PC-3 (cell line): ENCODE data around the gene ULK4. TPM values are rescaled to one million over a fixed set of nuclear protein-coding genes. Genes with fewer than 3 reads are reported as not detected.

Experiments
- ATAC-seq: fragments of 200-7000 bp; cut with Tn5 transposase; 2 replicates; pipeline ENCODE4 v1.9.1; 2020; ENCODE audit warnings: mild to moderate bottlenecking, moderate library complexity
- BruUV-seq: library from RNA; stranded (reverse); fragments of 400-500 nt; replicated peaks from 2 replicates; lab custom pipeline; 2021; lab: Mats Ljungman, UMichigan
- CTCF ChIA-PET: fragments of 300-600 bp; sonication (Branson Sonifier 250); formaldehyde crosslinking; loops from one replicate; lab custom pipeline; 2022; ENCODE audit warnings: antibody characterized with exemption; lab: Charles Lee
- POLR2A ChIA-PET: fragments of 300-600 bp; sonication (Branson Sonifier 250); formaldehyde crosslinking; loops from one replicate; lab custom pipeline; 2022; ENCODE audit warnings: antibody characterized with exemption; ENCODE audit not compliant: unreplicated experiment; lab: Charles Lee
- DNase-seq: peaks from one replicate; pipeline ENCODE4 v3.0.0-alpha.2; 2015
- H2AFZ ChIP-seq: fragments of 300-600 bp; sonication (generic); 2 replicates; pipeline ENCODE4 v1.6.0; 2016; ENCODE audit warnings: antibody characterized with exemption, low read length
- H3F3A ChIP-seq: fragments of 300-600 bp; sonication (generic); one replicate; pipeline ENCODE4 v1.6.0; 2017; ENCODE audit warnings: antibody characterized with exemption, low read length, control low read depth, mild to moderate bottlenecking; ENCODE audit not compliant: unreplicated experiment
- H3K27ac ChIP-seq: fragments of 300-600 bp; sonication (generic); 2 replicates; pipeline ENCODE4 v1.5.1; 2016; ENCODE audit warnings: mild to moderate bottlenecking, low read length
- H3K27me3 ChIP-seq: fragments of 300-600 bp; sonication (generic); 2 replicates; pipeline ENCODE4 v1.6.1; 2016; ENCODE audit warnings: low read length, mixed read lengths
- H3K36me3 ChIP-seq: fragments of 300-600 bp; sonication (generic); 2 replicates; pipeline ENCODE4 v1.6.1; 2016; ENCODE audit warnings: low read depth, mixed run types, low read length, mixed read lengths
- H3K4me1 ChIP-seq: fragments of 300-600 bp; sonication (generic); 2 replicates; pipeline ENCODE4 v1.5.1; 2016; ENCODE audit warnings: low read length; ENCODE audit not compliant: insufficient read depth
- H3K4me2 ChIP-seq: fragments of 300-600 bp; sonication (generic); 2 replicates; pipeline ENCODE4 v1.6.0; 2016; ENCODE audit warnings: low read length
- H3K4me3 ChIP-seq: fragments of 300-600 bp; sonication (generic); 2 replicates; pipeline ENCODE4 v1.5.1; 2016; ENCODE audit warnings: mild to moderate bottlenecking, low read length, mixed read lengths
- H3K79me2 ChIP-seq: fragments of 300-600 bp; sonication (generic); 2 replicates; pipeline ENCODE4 v1.6.1; 2017; ENCODE audit warnings: low read length, mixed read lengths
- H3K9ac ChIP-seq: fragments of 300-600 bp; sonication (generic); 2 replicates; pipeline ENCODE4 v1.6.0; 2016; ENCODE audit warnings: mild to moderate bottlenecking, low read length
- H3K9me2 ChIP-seq: fragments of 300-600 bp; sonication (generic); replicated peaks from 2 replicates; pipeline ENCODE4 v1.6.1; 2016; ENCODE audit warnings: mixed run types, low read length, mixed read lengths
- H3K9me3 ChIP-seq: fragments of 300-600 bp; sonication (generic); 2 replicates; pipeline ENCODE4 v1.6.1; 2016; ENCODE audit warnings: low read length, mixed read lengths
- H4K20me1 ChIP-seq: fragments of 300-600 bp; sonication (generic); 2 replicates; pipeline ENCODE4 v1.6.1; 2016; ENCODE audit warnings: low read length, mixed read lengths
- CTCF ChIP-seq: fragments of 300-600 bp; sonication (generic); conservative IDR thresholded peaks from 2 replicates; pipeline ENCODE4 v1.5.1; 2017; ENCODE audit warnings: antibody characterized with exemption, low read depth, mild to moderate bottlenecking, low read length
- EZH2 ChIP-seq: fragments of 300-600 bp; sonication (generic); IDR thresholded peaks from one replicate; pipeline ENCODE4 v1.6.1; 2017; ENCODE audit warnings: antibody characterized with exemption, mild to moderate bottlenecking, low read length; ENCODE audit not compliant: unreplicated experiment
- EZH2phosphoT487 ChIP-seq: fragments of 300-600 bp; sonication (generic); IDR thresholded peaks from 2 replicates; pipeline ENCODE4 v1.6.1; 2018; ENCODE audit warnings: mild to moderate bottlenecking, antibody characterized with exemption, low read length, borderline replicate concordance
- intact Hi-C: fragments of 100-400 bp; cut with micrococcal nuclease; formaldehyde crosslinking; loops from 2 replicates; pipeline ENCODE4 v1.9.0; 2023
- total RNA-seq: library from RNA; depleted of rRNA; stranded (reverse); fragments of >200 nt; gene quantifications from 2 replicates; pipeline ENCODE4 v1.2.3, GENCODE V29; 2014

ULK4 gene
- total RNA-seq, 1 experiment from 2014 or later, result 4.8 TPM

- H2AFZ ChIP-seq, result no peak overlapping the region
- no peaks in the 10 kb centered on the region for H3K4me1 ChIP-seq
- no peak overlapping the region for H3K9ac ChIP-seq
- ATAC-seq (no peak), DNase-seq (no peak)
- H4K20me1 ChIP-seq, result no peaks in the 10 kb centered on the region
- H3K4me2 ChIP-seq, result no peak overlapping the region
- H3K4me3 ChIP-seq, result no peak overlapping the region
- H3K79me2 ChIP-seq, result no peaks in the 10 kb centered on the region
- POLR2A ChIA-PET, result no interaction called here
- peaks cover 2% of the 10 kb centered on the region for H3K27me3 ChIP-seq
- no peak overlapping the region for H3K27ac ChIP-seq
- CTCF ChIA-PET, result no interaction called here
- intact Hi-C loops, result no loop called here
- no peaks in the 10 kb centered on the region for H3K36me3 ChIP-seq
- TF ChIP-seq CTCF (no peak), EZH2phosphoT487 (no peak), EZH2 (no peak)
- no peaks in the 10 kb centered on the region for H3K9me2 ChIP-seq
- H3F3A ChIP-seq, result no peaks in the 10 kb centered on the region
- H3K9me3 ChIP-seq, result no peaks in the 10 kb centered on the region
- no TSS peak for BruUV-seq
Observed at GRCh38 chr3:41523897-41524296, 438.0 kb downstream of the ULK4 start.

GRCh38 chr3:41522612-41523011, 439.3 kb downstream of the ULK4 start:
- TF ChIP-seq CTCF (no peak), EZH2 (no peak), EZH2phosphoT487 (no peak)
- H3K9me3 ChIP-seq, result no peaks in the 10 kb centered on the region
- H4K20me1 ChIP-seq, result no peaks in the 10 kb centered on the region
- H3K27me3 ChIP-seq, result peaks cover 15% of the 10 kb centered on the region
- H3K4me1 ChIP-seq, result no peaks in the 10 kb centered on the region
- intact Hi-C loops, result no loop called here
- CTCF ChIA-PET, result no interaction called here
- no peaks in the 10 kb centered on the region for H3F3A ChIP-seq
- H2AFZ ChIP-seq, result no peak overlapping the region
- H3K4me3 ChIP-seq, result no peak overlapping the region
- ATAC-seq (no peak), DNase-seq (no peak)
- POLR2A ChIA-PET, result no interaction called here
- H3K4me2 ChIP-seq, result no peak overlapping the region
- H3K9ac ChIP-seq, result no peak overlapping the region
- no TSS peak for BruUV-seq
- H3K27ac ChIP-seq, result no peak overlapping the region
- H3K36me3 ChIP-seq, result no peaks in the 10 kb centered on the region
- no peaks in the 10 kb centered on the region for H3K9me2 ChIP-seq
- no peaks in the 10 kb centered on the region for H3K79me2 ChIP-seq

- no peaks in the 10 kb centered on the region for H3K9me3 ChIP-seq
- intact Hi-C loops, result no loop called here
- TF ChIP-seq CTCF, result no peak
- no peak for TF ChIP-seq EZH2phosphoT487
- no peak for ATAC-seq
- H3K27me3 ChIP-seq, result peaks cover 16% of the 10 kb centered on the region
- no TSS peak for BruUV-seq
- no peaks in the 10 kb centered on the region for H3K4me1 ChIP-seq
- no peak overlapping the region for H3K9ac ChIP-seq
- H3K79me2 ChIP-seq, result no peaks in the 10 kb centered on the region
- H3K27ac ChIP-seq, result no peak overlapping the region
- ChIA-PET CTCF (no interaction called here), POLR2A (no interaction called here)
- H2AFZ ChIP-seq, result no peak overlapping the region
- no peaks in the 10 kb centered on the region for H3K9me2 ChIP-seq
- H4K20me1 ChIP-seq, result no peaks in the 10 kb centered on the region
- no peak overlapping the region for H3K4me2 ChIP-seq
- H3K36me3 ChIP-seq, result no peaks in the 10 kb centered on the region
- H3F3A ChIP-seq, result no peaks in the 10 kb centered on the region
- DNase-seq, result no peak
- no peak overlapping the region for H3K4me3 ChIP-seq
Observed at GRCh38 chr3:41521010-41521655, 440.8 kb downstream of the ULK4 start.
